HG03175 (cell line): ENCODE measurements around the gene PAPPA2.

Experiments
- ATAC-seq: cut with Tn5 transposase; IDR thresholded peaks from one replicate; pipeline ENCODE4 v1.9.1; 2021; ENCODE audit warnings: mild to moderate bottlenecking, moderate library complexity; ENCODE audit not compliant: unreplicated experiment

Gene PAPPA2

DNA sequence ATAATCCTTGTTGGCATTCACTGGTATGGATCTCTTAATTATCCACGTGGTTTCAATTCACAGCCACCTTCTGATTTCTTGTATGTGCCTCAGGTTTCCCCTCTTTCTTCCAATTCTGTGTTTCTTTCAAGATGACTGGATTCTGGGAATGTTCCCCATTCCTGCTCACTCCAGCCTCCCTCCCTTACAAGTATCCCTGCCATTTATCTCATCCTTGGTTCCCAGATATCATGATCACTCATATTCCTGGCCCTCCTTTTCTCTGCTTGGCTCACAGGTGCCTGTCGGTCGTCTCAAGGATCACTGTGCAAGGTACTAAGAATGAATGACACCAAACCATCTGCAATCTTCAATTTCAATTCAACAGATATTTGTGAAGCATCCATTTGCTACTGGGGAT is 422.4 kb downstream of the PAPPA2 start:
- no peak for ATAC-seq

DNA sequence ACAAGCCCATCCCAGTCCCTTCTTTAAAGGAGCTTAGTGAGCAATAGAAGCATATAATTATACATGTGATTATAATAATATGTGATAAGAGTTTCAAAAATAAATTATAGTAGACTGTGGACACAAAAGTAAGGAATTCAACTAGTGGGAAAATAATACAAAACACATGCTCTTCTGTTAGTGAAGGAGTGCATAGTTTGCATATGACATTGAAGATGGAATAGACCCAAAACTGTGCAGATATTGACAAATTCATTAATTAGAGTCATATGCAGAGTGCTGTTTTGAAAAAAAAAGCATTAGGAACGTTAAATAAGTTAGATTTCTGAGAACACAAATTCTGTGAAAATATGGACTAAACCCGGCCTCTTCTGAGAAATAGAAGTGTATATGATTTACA is 422.8 kb downstream of the PAPPA2 start:
- ATAC-seq, result no peak

DNA sequence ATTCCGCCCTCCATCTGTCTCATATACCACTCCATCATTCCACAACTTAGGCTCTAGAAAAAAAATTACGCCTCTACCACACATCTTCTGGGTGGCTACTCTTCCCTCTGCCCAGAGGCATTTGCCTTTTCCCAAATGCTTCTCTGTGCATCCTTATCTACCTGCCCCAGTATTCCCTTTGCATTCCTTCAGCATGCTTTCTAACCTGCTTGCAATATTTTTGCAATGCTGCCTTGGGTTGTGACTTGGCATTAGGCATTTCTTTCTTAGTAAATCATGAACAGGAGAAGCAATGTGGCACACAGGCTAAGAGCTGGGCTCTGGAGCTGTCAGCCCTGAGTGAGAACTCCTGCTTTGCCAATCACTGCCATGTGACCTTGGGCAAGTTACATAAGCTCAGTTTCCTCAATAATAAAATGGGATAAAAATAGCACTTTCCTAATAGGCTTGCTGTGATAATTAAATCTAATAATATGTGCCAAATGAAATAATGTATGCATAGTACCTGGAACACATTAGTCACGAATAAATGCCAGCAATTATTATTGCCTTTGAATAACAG is 425.6 kb downstream of the PAPPA2 start:
- no peak for ATAC-seq

DNA sequence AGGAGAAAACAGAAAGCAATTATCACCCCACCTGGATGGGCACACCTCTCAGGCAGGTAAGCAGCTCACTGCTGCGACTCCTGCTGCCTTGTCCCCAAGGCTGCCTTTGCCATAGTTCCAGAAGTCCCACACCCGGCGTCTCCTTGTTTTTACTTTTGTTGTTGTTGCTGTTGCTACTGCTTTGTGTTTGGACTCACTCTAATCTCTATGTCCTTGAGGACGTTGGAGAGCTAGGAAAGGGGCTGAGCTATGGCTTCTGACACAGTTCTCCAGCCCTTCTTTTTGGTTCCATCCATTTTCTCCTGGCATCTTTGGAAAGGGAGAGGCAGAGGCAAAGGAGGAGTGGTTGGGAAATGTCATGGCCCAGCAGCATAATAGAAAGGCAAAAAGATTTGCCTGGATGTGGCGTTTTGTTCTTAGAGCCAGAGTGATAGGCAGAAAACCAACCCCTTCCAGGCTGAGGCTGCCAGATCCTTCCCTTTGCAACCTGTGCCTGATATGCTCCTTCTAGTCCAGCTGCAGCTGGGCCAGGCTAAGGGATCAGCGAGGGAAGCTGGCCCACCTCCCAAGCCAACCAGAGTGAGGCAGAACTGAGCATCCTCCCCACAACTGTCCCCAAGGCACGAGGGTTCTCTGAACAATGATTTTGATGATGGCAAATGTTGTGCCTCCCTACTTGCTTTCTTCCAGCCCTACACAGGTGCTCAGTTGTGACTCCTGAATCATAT is 430.8 kb downstream of the PAPPA2 start:
- no peak for ATAC-seq

DNA sequence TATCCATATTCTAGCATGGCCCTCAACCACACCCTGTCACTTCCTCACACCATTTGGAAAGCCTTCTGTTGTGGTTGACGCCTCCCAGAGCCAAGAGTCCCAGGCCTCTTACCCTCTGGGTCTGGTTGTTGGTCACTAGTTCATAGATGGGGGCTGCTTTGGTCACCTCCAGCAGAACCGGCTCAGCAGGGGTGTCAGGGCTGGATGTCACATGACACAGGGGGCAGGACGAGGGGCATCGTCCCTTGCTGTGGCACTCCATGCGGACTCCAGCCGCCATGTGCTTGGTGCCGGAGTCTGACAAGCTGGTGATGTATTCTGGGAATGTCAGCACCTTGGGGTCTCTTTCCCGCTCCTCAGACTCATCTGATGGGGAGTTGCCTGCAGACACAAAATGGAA is 431.5 kb downstream of the PAPPA2 start:
- ATAC-seq, result no peak
